KG1 (cell line): ENCODE data around the gene DGAT2.

ENCODE experiments used
- DNase-seq: peaks from one replicate; lab custom pipeline; 2025; lab: John Stamatoyannopoulos, UW

The DGAT2 gene

DNA sequence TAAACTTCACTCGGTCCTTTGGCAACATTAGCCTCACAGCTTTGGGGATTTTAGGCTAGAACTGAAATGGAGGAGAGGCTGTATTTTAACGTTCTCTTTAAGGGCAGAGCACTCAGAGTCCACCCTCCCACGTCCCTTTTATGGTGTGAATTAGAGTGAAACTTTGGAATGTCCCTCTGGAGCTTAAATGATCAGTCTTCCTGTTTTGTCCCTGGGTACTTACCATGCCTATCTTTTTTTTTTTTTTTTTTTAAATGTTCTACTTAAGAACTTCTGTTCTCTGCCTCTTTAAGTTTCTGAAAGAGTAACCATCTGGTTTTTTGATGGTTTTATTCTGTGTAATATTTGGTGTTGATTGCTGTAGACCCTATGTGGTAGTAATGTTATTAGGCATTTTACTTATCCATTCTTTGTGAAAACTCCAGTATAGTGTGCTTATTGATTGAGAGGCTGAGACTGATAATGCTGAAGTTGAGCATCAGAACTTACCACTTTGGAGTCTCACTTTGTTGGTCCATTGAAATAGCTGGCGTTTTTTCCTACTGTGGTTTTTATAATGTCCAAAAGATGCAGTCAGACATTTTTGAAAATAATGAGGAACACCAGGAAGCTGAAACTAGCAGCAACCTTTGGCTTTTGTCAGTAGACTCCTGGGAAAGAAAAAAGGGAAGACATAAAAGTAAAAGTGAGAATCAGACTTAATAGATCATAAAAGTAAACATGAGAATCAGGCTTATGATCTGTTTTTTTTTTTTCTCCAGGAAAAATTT, 58.1 kb downstream of the DGAT2 start:
- DNase-seq, result no peak

DNA sequence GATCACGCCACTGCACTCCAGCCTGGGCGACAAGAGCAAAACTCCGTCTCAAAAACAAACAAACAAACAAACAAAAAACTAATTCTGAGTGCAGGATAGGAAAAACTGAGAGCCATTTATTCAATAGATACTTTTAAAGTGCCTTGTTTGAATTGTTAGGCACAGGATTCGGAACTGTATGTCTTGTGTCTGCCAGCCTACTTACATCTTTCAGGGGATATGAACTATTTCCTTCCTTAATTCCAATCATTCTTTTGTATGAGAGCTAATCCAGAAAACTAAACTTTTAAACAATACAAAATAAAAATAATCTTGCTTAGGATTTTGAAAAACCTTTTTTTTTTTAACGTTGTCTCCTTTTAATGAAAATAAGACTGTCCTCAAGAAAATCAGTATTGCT, 59.0 kb downstream of the DGAT2 start:
- no peak for DNase-seq

- no peak for DNase-seq
Observed at GRCh38 chr11:75831915-75832502, 63.4 kb downstream of the DGAT2 start.

DNA sequence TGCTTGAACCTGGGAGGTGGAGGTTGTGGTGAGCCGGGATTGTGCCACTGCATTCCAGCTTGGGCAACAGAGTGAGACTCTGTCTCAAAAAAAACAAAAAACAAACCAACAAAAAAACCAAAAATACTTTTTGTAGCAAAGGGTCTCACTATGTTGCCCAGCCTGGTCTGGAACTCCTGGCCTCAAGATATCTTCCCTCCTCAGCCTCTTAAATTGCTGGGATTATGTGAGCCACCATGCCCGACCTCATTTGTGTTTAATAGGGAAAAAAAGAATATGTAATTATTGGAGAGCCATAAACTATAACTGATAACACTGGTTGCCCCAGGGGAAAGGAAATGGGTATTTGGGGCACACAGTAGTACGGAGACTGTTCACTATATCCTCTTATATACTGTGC, 66.2 kb downstream of the DGAT2 start:
- no peak for DNase-seq

DNA sequence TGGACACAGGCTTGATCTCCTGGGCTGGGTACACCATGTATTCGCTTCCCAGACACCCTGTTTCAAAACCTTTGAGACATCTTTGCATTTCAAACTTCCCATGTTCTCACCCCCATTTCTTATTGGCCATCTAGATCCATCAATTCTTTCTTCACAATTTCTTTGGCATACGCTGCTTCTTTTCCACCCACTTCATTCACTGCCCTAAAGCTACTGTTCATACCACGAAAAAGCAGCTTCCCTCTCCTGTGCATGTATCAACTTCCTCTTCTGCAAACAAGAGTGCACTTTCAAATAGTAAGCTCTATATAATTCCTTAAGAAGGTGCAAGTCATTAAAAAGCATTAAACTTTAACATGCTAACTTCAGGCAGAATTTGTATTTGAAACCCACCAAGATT, 67.8 kb downstream of the DGAT2 start:
- DNase-seq, result no peak

GRCh38 chr11:75839851-75840250, 71.3 kb downstream of the DGAT2 start:
- DNase-seq, result no peak

- no peak for DNase-seq
Observed at GRCh38 chr11:75840522-75840921, 71.9 kb downstream of the DGAT2 start.

DNA sequence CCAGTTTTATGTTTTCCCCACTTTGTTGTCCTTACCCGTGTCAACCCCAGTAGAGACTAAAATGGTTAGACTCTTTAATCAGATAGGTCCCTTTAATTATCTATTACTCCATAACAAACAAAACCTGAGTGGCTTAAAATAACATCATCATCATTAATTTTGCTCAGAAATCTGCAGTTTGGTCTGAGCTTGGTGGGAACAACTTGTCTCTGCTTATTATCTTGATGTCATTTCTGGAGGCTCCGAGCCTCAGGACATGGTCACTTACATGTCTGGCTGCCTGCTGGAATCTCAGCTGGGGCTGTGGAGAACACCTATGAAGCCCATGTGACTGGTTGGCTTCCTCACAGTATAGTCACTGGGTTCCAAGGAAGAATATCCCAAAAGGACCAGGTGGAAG, 73.2 kb downstream of the DGAT2 start:
- no peak for DNase-seq

DNA sequence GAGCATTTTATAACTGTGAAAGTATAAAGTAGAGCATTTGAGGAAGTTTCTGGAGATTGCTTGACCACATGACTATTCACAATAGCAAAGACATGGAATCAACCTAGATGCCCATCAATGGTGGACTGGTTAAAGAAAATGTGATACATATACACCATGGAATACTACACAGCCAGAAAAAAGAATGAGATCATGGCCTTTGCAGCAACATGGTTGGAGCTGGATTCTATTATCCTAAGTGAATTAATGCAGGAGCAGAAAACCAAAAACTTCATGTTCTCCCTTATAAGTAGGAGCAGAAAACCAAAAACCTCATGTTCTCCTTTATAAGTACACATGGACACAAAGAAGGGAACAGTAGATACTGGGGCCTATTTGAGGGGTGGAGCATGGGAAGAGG, 76.7 kb downstream of the DGAT2 start:
- no peak for DNase-seq

DNA sequence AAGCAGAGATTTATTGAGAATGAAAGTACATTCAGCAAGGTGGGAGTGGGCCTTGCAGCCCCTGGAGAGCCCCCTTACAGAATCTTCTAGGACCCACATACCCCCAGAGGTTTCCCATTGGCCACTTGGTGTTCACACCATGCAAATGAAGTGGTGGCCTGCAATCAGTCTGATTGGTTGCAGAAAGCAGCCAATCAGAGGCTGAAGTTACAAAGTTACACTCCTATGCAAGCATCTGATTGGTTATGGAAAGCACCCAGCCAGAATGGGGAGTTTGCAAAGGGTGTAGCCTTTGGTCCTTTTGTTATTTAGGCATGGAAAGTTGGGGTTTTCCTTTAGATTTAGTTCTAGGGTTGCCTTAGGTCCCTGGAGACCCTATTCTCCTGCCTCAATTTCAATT, 81.3 kb downstream of the DGAT2 start:
- no peak for DNase-seq

DNA sequence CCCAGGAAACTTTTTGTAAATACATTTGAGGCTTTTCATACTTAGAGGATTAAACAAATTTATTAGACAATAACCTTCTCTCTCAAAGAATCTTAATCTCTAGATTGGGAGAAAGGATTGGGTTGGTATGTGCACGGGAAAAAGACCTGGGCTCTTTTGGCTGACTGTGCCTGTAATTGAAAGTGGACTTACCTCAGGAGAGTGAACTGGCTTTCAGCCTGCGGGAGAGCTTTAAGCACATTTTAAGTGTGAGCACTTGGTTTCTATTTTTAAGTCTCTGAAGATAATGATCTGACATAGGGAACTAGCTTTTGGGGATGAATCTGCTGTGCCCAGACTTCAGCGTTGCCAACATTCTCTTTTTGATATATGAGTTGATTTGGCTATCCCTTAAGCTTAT, 82.2 kb downstream of the DGAT2 start:
- no peak for DNase-seq
